Umbilical cord (tissue), 2 donors: ENCODE measurements around the gene USP31. TPM values are rescaled to one million over a fixed set of nuclear protein-coding genes. Genes with fewer than 3 reads are reported as not detected.
A peak's percentile ranks its signal among the peaks of the same experiment; 100 is the strongest.

Experiments
- DNase-seq: peaks from one replicate; pipeline ENCODE4 v3.0.0-alpha.2; 2015; ENCODE audit warnings: low spot score
- total RNA-seq: library from RNA; depleted of rRNA; stranded (reverse); fragments of >200 nt; gene quantifications from one replicate; pipeline ENCODE4 v1.2.3, GENCODE V29; 2014; ENCODE audit warnings: low replicate concordance; ENCODE audit not compliant: insufficient read depth

USP31 gene
- total RNA-seq, 1 donor from 2014 or later = 6.7 TPM

DNA sequence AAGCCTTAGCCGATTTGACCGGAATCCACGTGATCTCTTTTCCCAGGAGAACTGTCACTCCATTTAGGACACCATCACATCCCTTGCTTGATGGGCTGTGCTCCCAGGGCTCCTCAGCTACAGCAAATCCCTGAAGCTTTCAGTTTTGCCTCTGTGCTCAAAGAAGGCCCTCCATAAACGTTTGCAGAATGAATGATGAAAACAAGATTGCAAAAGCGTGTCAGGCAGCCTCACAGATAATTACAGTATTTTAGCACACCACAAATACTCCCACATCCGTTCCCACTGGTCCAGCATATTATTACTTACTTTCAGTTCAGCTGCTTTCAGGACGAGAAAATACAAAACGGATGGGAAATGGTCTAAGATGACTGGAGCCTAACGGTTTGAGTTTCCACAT is 84.6 kb downstream of the USP31 start:
- no peak for DNase-seq

- no peak for DNase-seq
Measured at GRCh38 chr16:23062524-23062923, 86.7 kb downstream of the USP31 start.

DNA sequence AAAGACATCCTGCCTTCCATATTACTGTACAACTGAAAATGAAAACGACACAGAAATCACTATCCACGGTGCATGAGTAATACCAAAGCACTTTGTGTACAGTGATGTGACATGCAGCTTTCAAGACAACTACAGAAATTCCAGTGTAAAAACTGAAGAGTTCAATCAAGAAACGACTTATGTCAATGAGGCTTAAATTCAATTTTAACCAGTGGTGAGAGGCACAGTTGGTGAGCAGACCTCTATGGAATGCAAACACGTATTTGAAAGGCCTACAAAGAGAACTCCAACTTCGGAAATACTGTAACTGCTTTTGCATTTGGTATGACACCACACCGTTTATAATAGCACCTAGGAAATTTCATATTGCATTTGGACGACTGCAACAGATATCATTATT is 87.6 kb downstream of the USP31 start:
- no peak for DNase-seq

DNA sequence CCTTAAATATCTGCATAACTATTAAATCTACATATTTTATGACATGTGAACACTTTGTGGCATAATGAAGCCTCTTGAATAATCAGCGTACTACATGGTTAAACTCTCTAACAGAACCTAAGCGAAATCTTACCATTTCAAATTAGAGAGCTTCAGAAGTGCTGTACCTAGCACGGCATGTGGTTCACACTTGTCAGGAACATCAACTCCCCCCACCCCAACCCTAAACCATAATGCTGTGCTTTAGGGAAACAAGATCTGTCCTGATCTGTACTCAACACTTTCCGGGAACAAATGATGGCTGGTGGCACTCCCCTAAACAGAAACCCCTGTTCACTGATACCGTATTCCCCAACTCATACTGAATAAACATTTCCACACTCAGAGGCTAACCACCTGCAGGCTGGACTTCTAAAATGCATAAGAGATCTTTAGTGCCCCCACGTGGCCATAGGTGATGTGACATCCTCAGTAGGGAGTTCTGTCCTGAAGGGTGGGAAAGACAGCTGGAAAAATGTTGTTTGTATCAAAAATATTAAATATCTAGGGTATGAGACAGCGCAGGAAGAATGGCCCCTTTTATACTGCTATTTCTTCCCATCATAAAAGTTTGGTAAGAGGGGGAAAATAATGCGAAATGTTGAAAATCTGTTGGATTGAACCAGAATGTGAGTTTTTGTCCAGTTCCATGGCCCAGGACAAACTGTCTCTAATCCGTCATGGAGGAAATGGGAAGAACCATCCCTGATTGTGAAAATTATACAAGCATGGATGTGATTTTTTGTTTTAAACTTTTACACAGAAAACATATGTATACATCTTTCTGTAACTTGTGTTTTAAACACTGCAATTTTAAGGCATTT is 88.6 kb downstream of the USP31 start:
- peak; percentile 58 for DNase-seq

DNA sequence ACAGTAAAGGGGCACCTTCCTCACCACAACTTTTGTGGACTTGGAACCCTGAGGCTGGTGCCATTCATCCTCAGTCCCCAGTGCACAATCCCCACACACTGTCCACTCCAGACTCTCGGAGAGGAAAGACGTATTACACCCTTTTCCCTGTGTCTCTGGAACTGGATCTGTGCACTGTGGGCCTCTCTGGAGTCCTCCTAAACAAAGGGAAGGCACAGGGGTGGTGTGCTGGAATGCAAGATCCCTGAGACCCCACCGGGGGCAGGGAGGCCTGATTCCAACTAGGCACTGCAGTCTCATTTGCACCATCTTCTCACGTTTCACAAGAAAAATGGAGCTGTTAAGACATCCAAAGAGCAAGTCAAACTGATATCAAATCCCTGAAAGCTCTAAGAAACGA is 89.8 kb downstream of the USP31 start:
- DNase-seq = no peak

GRCh38 chr16:23058576-23058975 is 90.7 kb downstream of the USP31 start:
- no peak for DNase-seq

- DNase-seq = no peak
Measured at GRCh38 chr16:23057013-23057596, 92.1 kb downstream of the USP31 start.

- no peak for DNase-seq
Measured at GRCh38 chr16:23055481-23055880, 93.8 kb downstream of the USP31 start.

- DNase-seq = no peak
Measured at GRCh38 chr16:23052908-23053580, 96.2 kb downstream of the USP31 start.

DNA sequence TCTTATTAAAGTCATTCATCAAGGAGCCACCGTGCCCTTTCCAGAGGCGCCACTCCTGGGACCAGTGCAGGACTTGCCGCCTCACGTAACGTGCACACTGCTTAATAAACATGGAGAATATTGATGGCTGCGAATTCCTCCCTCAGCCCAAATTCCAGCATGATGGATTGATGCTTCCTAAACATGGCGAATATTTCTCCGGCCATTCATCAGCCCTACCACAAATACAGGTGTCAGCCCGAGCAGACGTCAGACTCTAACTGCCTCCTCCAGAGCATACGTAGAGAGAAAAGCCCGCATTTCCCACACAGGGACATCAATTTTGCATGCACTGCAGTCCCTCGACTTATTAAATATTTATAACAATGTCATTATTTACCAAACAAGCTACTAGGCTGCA is 97.0 kb downstream of the USP31 start:
- DNase-seq = no peak

- no peak for DNase-seq
Measured at GRCh38 chr16:23051587-23051986, 97.7 kb downstream of the USP31 start.

DNA sequence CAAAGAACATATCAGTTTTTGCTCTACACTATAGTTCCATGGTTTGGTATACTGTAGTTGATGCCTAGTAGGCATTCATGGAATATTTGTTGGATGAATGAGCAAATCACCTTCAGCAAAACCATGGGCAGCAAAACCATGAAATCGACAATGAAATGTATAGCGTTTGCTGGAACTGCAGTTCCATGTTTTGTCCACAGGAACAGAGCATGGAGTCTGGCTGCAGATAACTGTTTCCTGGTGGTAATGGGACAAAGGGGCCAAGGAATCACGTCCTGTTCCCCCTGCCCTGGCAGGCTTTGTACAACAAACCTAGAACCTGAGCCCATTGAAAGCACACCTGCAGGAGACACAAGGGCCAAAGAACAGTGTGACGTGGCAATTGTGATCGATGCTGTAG is 101.1 kb downstream of the USP31 start:
- DNase-seq = no peak

GRCh38 chr16:23045025-23045424 is 104.2 kb downstream of the USP31 start:
- no peak for DNase-seq

- DNase-seq = no peak
Measured at GRCh38 chr16:23040246-23040645, 109.0 kb downstream of the USP31 start.

DNA sequence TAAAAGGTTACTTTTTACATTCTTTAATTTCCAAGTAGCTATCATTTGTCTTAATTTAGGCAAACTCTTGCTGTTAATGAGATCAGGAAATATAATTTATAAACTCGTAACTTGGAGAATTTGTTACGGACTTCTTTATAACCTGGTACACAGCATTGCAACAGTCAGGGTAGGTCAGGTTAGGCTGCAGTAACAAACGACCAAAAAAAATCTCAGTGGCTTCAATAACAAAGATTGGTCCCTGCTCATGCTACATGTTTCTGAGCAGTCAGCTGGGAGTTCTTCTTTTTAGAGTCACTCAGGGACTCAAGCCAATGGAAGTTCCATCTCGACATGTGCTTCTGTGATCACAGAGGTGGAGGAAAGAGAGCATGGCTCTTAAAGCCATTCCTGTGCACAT is 110.1 kb downstream of the USP31 start:
- no peak for DNase-seq

DNA sequence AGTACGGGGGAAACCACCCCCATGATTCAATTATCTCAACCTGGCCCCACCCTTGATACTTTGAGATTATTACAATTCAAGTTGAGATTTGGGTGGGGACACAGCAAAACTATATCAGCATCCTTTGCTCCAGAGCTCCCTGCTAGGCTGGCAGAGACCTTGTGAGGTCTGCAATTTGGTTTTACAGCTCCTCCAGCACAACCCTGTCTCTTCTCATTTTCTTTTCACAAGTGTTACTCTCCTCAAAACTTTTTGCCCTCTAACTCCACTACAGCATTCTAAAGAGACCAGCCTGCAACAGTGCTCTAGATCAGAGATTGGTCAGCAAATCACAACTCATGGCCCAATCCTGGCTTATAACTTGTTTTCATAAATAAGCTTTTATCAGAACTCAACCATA is 114.0 kb downstream of the USP31 start:
- no peak for DNase-seq

GRCh38 chr16:23031508-23032098 is 117.6 kb downstream of the USP31 start:
- DNase-seq = no peak

GRCh38 chr16:23029733-23030420 is 119.4 kb downstream of the USP31 start:
- DNase-seq = no peak

DNA sequence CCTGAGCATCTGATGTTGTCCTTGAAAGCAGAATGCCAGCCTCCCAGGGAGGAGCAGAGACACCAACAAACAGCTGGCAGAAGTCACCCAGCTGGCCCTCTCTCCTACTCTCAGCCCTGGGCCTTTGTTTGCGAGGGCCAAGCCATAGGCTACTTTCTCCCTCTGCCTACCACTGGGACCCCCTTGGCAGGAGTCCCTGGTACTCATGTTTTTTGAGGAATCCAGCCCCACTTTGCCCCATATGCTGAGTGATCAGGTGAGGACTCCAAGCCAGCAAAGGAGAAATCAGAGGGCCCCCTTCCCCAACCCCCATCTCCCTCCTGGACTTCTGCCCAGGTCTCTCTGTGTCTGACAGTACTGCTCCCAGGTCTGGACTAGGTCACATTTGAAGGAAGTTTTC is 121.9 kb downstream of the USP31 start:
- DNase-seq = no peak

DNA sequence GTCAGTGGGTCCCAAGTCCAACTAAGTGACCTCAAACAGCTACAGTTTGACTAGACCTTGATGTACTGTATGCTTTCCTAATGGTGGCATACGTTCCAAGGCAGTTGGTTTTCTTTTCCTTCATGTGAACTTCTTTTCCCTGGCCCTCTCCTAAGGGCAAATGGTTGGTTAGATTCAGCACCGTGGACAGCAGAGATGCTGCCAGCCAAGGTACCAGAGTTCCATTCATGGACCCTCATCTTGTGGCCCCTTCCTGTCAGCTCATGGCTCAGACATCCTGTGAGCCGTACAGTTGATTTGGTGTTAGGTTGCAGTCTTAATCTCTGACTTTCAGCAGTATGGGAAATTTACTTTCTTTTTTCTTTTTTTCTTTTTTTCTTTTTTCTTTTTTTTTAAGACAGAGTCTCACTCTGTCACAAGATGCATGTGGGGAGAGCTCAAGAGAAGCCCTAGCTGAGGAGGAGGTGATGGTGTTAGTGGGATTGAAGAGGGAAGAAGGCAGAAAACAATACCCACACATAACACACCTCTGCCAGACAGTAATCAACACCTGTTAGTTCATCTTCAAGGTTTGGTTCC is 122.4 kb downstream of the USP31 start:
- peak; percentile 9 for DNase-seq

DNA sequence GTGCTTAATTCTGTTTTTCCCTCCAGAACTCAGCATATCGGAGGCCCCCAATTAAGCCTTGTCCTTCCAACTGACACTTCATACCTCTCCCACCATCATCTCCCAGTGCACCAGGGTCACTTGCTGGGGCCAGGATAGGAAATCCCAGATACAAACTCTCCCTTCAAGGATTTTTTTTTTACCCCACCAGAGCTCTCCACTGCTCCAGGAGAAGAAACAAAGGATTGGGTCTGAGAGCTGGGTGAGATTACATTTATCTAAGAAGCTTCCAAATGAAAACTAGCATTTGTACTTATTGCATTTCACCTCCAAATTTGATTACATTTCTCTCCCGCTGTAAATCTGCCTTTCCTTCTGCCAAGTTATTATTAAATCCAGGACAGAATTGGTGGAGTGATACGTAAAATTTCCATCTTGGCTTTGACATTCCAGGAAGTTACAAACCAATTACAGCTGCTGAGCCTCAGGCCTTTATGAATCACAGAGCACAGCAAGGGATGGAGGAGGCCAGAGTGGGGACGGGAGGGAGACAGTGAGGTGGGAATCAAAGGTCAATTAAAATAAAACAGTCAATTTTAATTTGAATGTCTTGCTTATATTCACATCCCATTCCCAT is 123.5 kb downstream of the USP31 start:
- DNase-seq = no peak
